H1 (cell line): Measurements from ENCODE around the gene TNIK. TPM values are rescaled to one million over a fixed set of nuclear protein-coding genes. Genes with fewer than 3 reads are reported as not detected.

Source experiments
- BRCA1 ChIP-seq: IDR thresholded peaks from 2 replicates; pipeline ENCODE4 v1.6.1; 2012; ENCODE audit warnings: low read depth, low read length, improper control_type of control experiment
- CHD1 ChIP-seq: IDR thresholded peaks from 2 replicates; pipeline ENCODE4 v1.6.1; 2012; ENCODE audit warnings: low read depth, low read length, improper control_type of control experiment
- CHD7 ChIP-seq: fragments of 300-600 bp; sonication (generic); IDR thresholded peaks from 2 replicates; pipeline ENCODE4 v1.7.1; 2012; ENCODE audit warnings: low read length, moderate library complexity, mild to moderate bottlenecking, inconsistent platforms; ENCODE audit not compliant: insufficient replicate concordance
- CTCF ChIP-seq, 3 experiments: IDR thresholded peaks; 1 replicate in 2 of 3; 2 replicates in 1 of 3; pipeline versions ENCODE4 v1.5.1 to v1.6.1; 2011; ENCODE audit warnings: low read length in 3 of 3, mild to moderate bottlenecking in 3 of 3, inconsistent platforms in 2 of 3, low read depth in 1 of 3, moderate library complexity in 1 of 3; ENCODE audit not compliant: insufficient read depth in 1 of 3; ENCODE audit errors: control extremely low read depth in 1 of 3
- EZH2 ChIP-seq: fragments of 200-600 bp; sonication (generic); IDR thresholded peaks from 2 replicates; pipeline ENCODE4 v1.7.1; 2012; ENCODE audit warnings: low read depth, mild to moderate bottlenecking, moderate library complexity, low read length, inconsistent platforms; ENCODE audit not compliant: severe bottlenecking
- NRF1 ChIP-seq: IDR thresholded peaks from 2 replicates; pipeline ENCODE4 v1.6.1; 2011; ENCODE audit warnings: mild to moderate bottlenecking, low read depth, low read length, improper control_type of control experiment
- RBBP5 ChIP-seq: IDR thresholded peaks from 2 replicates; pipeline ENCODE4 v1.7.1; 2012; ENCODE audit warnings: low read depth, mild to moderate bottlenecking, inconsistent platforms, low read length, moderate library complexity, borderline replicate concordance
- TAF7 ChIP-seq: optimal IDR thresholded peaks from 2 replicates; pipeline ENCODE3; 2011; ENCODE audit warnings: low read depth, mild to moderate bottlenecking, inconsistent platforms, low read length, moderate library complexity, borderline replicate concordance
- TEAD4 ChIP-seq: IDR thresholded peaks from 2 replicates; pipeline ENCODE4 v1.6.1; 2012; ENCODE audit warnings: low read depth, low read length, inconsistent platforms, mixed read lengths
- polyA plus RNA-seq, 7 experiments: library from polyadenylated mRNA; depleted of rRNA in 3 of 7; stranded (reverse) in 5 of 7; unstranded in 2 of 7; fragments of >200 nt in 5 of 7; fragments of 200-250 nt in 2 of 7; gene quantifications; 1 replicate in 5 of 7; 2 replicates in 1 of 7; 4 replicates in 1 of 7; pipeline versions ENCODE4 v1.2.1 to v1.2.3, GENCODE V29; 2011 to 2013; ENCODE audit warnings: missing spikeins in 2 of 7, mixed read lengths in 2 of 7
- total RNA-seq: library from RNA; stranded (reverse); fragmentation: NEBNext Ultra II Directional; extraction: Animal tissue kit (Norgen Biotek cat#: 25700); gene quantifications from 2 replicates; pipeline ENCODE4 v1.2.1, GENCODE V29; 2021

Gene TNIK
- total and polyA plus RNA-seq, 2 of the 8 experiments (the other 6 are each of a cell fraction or from before 2014, with no cell fraction given) = 7.4 to 42.0 TPM

DNA sequence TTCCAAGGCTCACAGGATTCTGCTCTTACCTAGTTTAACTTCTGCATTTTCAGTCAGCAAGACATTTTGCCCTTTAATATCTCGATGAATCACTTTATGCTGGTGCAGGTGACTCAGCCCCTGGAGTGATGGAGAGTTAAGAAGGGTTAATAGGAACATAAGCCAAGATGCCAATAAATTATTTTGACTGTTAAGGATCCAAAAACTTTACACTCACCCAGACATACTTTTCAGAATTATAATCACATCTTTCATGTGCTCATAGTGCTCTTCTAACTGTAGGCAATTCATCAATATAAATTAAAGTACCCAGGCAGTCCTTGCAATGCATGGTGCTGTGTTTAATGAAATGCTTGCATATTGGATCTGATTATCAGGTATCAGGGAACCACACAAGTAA is 269.5 kb downstream of the TNIK start (continued):
- TF ChIP-seq CHD7 = no peak
- no peak for TF ChIP-seq CHD1
- TF ChIP-seq TEAD4 = no peak
- no peak for TF ChIP-seq NRF1
- TF ChIP-seq EZH2 = no peak
- no peak for TF ChIP-seq RBBP5
- TF ChIP-seq TAF7 = no peak
- no peak for TF ChIP-seq BRCA1
- TF ChIP-seq CTCF (IDR thresholded peaks at IDR 0.05; ENCODE audit: control extremely low read depth in 1 of 3, insufficient read depth in 1 of 3, low read depth in 1 of 3, low read length in 3 of 3) = no peak
